Lung microvascular endothelial cell (primary cell): ENCODE results near the gene GOLM1. TPM values are rescaled to one million over a fixed set of nuclear protein-coding genes. Genes with fewer than 3 reads are reported as not detected.
A peak's percentile ranks its signal among the peaks of the same experiment; 100 is the strongest.
"Not testable (repeated sequence)": the region's sequence is repeated elsewhere in the genome, so short reads cannot be mapped to it uniquely, and the experiment has no call there.

Experiments used
- DNase-seq, 2 donors: peaks; one replicate each; pipeline versions ENCODE4 v3.0.0 to v3.0.0-alpha.2; 2010; ENCODE audit warnings: low read depth in 2 of 2
- total RNA-seq: library from RNA; depleted of rRNA; stranded (reverse); fragments of >200 nt; gene quantifications from 2 replicates; pipeline ENCODE4 v1.2.1, GENCODE V29; 2014

GOLM1 gene
- total RNA-seq, 1 donor from 2014 or later = 15.9 TPM

GRCh38 chr9:86082870-86083269, 16.5 kb downstream of the GOLM1 start:
- peak in 1 of 2 donors; percentile 23 for DNase-seq

- DNase-seq = peak in 1 of 2 donors; percentile 44
Observed at GRCh38 chr9:86079865-86080469, 19.4 kb downstream of the GOLM1 start.

GRCh38 chr9:86079421-86079831, 19.9 kb downstream of the GOLM1 start:
- no peak for DNase-seq

GRCh38 chr9:86078731-86079130, 20.6 kb downstream of the GOLM1 start:
- no peak for DNase-seq

GRCh38 chr9:86077276-86077675, 22.1 kb downstream of the GOLM1 start:
- no peak for DNase-seq

GRCh38 chr9:86075132-86076109, 23.9 kb downstream of the GOLM1 start:
- no peak for DNase-seq

- DNase-seq = no peak
Observed at GRCh38 chr9:86073839-86074238, 25.5 kb downstream of the GOLM1 start.

GRCh38 chr9:86072394-86072877, 26.9 kb downstream of the GOLM1 start:
- no peak for DNase-seq

- no peak for DNase-seq
Observed at GRCh38 chr9:86069206-86069869, 30.0 kb downstream of the GOLM1 start.

GRCh38 chr9:86064220-86064619, 35.1 kb downstream of the GOLM1 start:
- no peak for DNase-seq

GRCh38 chr9:86062845-86063693, 36.3 kb downstream of the GOLM1 start:
- DNase-seq = no peak

- no peak for DNase-seq
Observed at GRCh38 chr9:86061972-86062739, 37.2 kb downstream of the GOLM1 start.

- no peak for DNase-seq
Observed at GRCh38 chr9:86057491-86057890, 41.9 kb downstream of the GOLM1 start.

GRCh38 chr9:86054695-86055094, 44.7 kb downstream of the GOLM1 start:
- no peak for DNase-seq

- no peak for DNase-seq
Observed at GRCh38 chr9:86052556-86053468, 46.5 kb downstream of the GOLM1 start.

- DNase-seq = not testable (repeated sequence)
Observed at GRCh38 chr9:86048018-86048742, 51.2 kb downstream of the GOLM1 start.

GRCh38 chr9:86047361-86047760, 52.0 kb downstream of the GOLM1 start:
- DNase-seq = no peak

GRCh38 chr9:86046930-86047341, 52.4 kb downstream of the GOLM1 start:
- DNase-seq = no peak
